Measurements from ENCODE around the gene FKRP.
"Not testable (repeated sequence)": the region's sequence is repeated elsewhere in the genome, so short reads cannot be mapped to it uniquely, and the experiment has no call there.

FKRP gene, protein sequence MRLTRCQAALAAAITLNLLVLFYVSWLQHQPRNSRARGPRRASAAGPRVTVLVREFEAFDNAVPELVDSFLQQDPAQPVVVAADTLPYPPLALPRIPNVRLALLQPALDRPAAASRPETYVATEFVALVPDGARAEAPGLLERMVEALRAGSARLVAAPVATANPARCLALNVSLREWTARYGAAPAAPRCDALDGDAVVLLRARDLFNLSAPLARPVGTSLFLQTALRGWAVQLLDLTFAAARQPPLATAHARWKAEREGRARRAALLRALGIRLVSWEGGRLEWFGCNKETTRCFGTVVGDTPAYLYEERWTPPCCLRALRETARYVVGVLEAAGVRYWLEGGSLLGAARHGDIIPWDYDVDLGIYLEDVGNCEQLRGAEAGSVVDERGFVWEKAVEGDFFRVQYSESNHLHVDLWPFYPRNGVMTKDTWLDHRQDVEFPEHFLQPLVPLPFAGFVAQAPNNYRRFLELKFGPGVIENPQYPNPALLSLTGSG

GRCh38 chr19:46745521-46746280, at the start of gene FKRP:
FKRP (plus strand) TSS chr19:46746057; CDS start chr19:46755451, 9,394 bp downstream.
- no peak for DNase-seq (ENCODE audit: low read depth in 2 of 2)

DNA sequence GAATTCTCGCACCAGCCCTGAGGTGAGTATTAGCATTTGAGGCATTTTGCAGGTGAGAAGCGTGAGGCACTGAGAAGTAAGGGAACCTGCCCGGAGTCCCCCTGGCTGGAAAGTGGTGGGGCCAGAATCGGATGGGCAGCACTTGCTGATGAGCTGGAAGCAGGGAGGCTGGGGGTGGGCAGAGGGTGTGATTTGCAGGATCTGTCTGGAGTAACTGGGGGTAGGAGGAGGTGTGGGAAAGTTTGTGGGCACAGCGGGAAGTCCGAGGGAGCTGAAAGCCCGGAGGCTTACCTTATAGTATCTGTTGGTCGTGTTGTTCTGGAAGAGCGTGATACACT, 49.0 kb upstream of the FKRP start:
- DNase-seq (ENCODE audit: low read depth in 2 of 2) = no peak

GRCh38 chr19:46697204-46697960, 48.5 kb upstream of the FKRP start:
- no peak for DNase-seq (ENCODE audit: low read depth in 2 of 2)

GRCh38 chr19:46698395-46699321, 47.2 kb upstream of the FKRP start:
- DNase-seq (ENCODE audit: low read depth in 2 of 2) = no peak

DNA sequence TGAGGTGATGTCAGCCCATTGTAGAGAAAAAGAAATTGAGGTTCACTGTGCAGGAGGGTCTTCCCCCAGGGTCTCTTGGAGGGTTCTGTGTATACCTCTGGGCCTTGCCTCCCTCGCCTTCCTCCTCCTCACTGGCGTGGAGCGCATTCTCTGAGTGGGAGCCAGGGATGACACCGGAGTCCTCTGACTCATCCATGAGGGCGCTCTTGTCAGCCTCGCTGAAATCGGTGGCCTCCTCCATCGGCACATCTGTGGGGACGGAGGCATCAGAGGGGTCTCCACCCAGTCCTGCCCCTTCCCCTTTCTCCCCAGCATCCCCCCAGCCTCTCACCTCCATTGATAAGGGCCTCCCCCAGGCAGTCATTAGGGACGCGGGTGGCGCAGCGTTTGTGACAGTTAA, 45.2 kb upstream of the FKRP start:
- no peak for DNase-seq (ENCODE audit: low read depth in 2 of 2)

- DNase-seq (ENCODE audit: low read depth in 2 of 2) = peak; percentile 61 to 82
These were observed 41.3 kb upstream of the FKRP start for GRCh38 chr19:46704379-46705076.

GRCh38 chr19:46710687-46711086, 35.2 kb upstream of the FKRP start:
- no peak for DNase-seq (ENCODE audit: low read depth in 2 of 2)

- DNase-seq (ENCODE audit: low read depth in 2 of 2) = not testable (repeated sequence)
These were observed 33.0 kb upstream of the FKRP start for GRCh38 chr19:46712768-46713338.

GRCh38 chr19:46713781-46714443, 31.9 kb upstream of the FKRP start:
- peak; percentile 52 to 70 for DNase-seq (ENCODE audit: low read depth in 2 of 2)

GRCh38 chr19:46714444-46715106, 31.3 kb upstream of the FKRP start:
- DNase-seq (ENCODE audit: low read depth in 2 of 2) = peak; percentile 41 to 53

- no peak for DNase-seq (ENCODE audit: low read depth in 2 of 2)
These were observed 30.3 kb upstream of the FKRP start for GRCh38 chr19:46715620-46715974.

- DNase-seq (ENCODE audit: low read depth in 2 of 2) = no peak
These were observed 29.7 kb upstream of the FKRP start for GRCh38 chr19:46715975-46716671.

DNA sequence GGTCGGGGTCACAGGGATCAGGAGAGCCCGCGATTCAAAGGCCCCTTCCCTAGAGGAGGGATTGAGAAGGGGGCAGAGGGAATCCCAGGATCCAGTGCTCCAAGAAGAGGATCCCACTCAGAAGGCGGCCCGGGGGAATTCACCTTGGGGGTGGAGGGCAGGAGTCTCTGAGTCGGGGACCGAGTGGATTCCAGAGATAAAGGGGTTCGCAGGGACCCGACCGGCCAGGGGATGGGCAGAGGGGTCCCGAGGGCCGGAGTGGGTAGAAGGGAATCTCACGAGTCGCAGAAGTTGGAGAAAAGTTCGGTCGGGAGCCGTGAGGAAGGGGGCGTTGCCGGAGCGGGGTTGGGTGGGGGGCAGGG, 29.2 kb upstream of the FKRP start:
- DNase-seq (ENCODE audit: low read depth in 2 of 2) = no peak

DNA sequence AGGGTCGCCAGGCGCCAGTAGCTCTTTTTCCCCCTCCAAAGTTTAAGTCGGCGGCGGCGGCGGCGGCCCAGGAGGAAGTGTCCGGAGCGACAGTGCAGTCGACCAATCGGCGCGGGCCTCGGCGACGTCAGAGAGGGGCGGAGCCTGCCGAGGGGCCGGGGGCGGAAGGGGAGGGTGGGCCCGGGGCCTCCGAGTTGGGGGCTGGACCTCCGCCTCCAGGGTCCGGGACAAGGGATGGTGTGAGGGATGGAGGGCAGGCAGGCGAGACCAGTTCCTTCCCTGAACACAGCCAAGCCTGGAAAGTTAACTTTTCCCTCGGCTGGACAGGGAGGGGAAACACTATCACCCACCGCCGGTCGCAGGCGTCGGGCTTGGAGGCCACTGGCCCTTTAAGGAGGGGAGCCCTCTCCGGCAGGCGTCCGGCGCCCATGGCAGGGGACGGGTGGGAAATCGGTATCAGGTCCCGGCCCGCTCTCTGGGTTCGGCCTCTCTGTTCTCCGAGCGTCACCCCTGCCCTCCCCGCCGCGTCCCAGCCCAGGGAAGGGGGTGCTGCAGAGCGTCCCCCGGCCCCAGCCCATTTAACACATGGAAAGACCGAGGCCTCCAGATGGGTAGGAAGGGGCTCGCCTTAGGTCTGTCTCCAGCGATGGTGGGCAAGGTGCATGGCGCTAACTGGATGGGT, 28.7 kb upstream of the FKRP start, which contains the start of gene PRKD2:
Gene PRKD2, minus strand, starts transcription at position 81 of the 682 bp plus-strand sequence. CDS start 744 bp downstream, outside the sequence.
- peak; percentile 75 to 81 for DNase-seq (ENCODE audit: low read depth in 2 of 2)

DNA sequence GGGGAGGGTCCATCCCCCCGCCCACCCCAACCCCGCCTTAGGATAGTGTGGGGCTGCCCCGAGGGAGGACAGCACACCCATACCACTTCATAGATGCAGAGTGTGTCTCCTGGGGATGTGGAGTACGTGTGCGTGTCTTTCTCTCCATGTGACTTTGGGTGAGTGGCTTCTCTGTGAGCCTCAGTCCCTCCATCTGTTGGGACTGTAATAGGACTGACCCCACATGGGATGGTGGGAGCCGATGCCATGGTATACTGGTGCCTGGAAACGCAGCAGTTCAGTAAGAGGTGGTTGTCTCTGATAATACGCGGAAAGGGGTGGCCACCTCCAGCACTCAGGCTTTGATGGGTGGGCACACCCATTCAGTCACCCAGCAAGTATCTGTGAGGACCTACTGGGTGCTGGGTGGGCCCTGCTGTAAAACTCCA, 28.1 kb upstream of the FKRP start:
- no peak for DNase-seq (ENCODE audit: low read depth in 2 of 2)

DNA sequence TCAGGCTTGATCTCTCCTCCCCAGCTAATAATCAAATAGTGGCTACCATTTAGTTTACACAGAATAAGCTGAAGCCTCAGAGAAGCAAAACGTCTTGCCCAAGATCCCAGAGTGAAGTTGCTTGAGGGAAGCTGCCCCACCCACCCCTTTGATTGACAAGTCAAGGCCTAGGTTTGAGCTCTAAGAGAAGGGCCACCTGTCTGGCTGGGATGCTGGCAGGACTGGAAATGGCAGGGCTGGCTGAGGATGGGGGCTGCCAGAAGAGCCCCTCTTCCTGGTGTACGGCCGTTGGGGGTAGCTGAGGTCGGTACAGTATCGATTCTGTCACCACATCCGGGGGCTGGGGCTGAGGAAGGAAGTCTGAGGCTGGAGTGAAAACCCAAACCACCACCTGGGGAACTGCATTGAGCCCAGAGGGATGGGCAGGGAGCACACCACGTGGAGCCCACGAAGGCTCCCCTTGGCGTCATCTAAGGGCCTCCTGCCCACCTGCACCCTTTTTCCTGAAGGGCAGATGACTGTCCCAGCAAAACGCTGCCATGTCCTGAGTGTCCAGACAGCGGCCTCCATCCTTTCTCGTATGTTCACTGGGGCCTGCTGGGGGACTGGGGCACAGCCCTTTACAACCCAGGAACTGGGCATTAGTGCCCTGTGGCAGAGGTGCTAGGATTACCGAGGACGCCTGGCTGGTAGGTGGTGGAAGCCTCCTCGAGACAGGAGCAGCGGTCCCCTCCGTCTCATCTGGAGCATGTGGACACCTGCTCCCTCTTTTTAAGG, 27.5 kb upstream of the FKRP start:
- DNase-seq (ENCODE audit: low read depth in 2 of 2) = peak; percentile 23 to 39
